ENCODE results near the gene PEAR1.

- TF ChIP-seq EZH2 (IDR thresholded peaks at IDR 0.05) (no peak), POLR2AphosphoS5 (IDR thresholded peaks at IDR 0.05; ENCODE audit: borderline replicate concordance, low read depth, low read length) (no peak)
Observed at GRCh38 chr1:156898971-156899664, 5.6 kb downstream of the PEAR1 start.
